Lower leg skin (tissue), 3 donors: ENCODE measurements around the gene MRPL9.

Experiments
- CTCF ChIP-seq, 3 donors: fragments of 450-650 bp; IDR thresholded peaks; one replicate each; pipeline ENCODE4 v1.5.1; 2016; ENCODE audit warnings: antibody characterized with exemption in 3 of 3, mild to moderate bottlenecking in 3 of 3, moderate library complexity in 2 of 3
- POLR2A ChIP-seq, 2 donors: fragments of 450-650 bp; IDR thresholded peaks; one replicate each; pipeline ENCODE4 v1.6.1; 2016 to 2017; ENCODE audit warnings: antibody characterized with exemption in 2 of 2, mild to moderate bottlenecking in 1 of 2, moderate library complexity in 1 of 2

GRCh38 chr1:151733126-151733525 lies 30.2 kb downstream of the MRPL9 start:
- TF ChIP-seq CTCF (IDR thresholded peaks at IDR 0.05): no peak
- no peak for TF ChIP-seq POLR2A (IDR thresholded peaks at IDR 0.05)
